ENCODE measurements around the gene NAALADL1. TPM values are rescaled to one million over a fixed set of nuclear protein-coding genes. Genes with fewer than 3 reads are reported as not detected.

The NAALADL1 gene, protein sequence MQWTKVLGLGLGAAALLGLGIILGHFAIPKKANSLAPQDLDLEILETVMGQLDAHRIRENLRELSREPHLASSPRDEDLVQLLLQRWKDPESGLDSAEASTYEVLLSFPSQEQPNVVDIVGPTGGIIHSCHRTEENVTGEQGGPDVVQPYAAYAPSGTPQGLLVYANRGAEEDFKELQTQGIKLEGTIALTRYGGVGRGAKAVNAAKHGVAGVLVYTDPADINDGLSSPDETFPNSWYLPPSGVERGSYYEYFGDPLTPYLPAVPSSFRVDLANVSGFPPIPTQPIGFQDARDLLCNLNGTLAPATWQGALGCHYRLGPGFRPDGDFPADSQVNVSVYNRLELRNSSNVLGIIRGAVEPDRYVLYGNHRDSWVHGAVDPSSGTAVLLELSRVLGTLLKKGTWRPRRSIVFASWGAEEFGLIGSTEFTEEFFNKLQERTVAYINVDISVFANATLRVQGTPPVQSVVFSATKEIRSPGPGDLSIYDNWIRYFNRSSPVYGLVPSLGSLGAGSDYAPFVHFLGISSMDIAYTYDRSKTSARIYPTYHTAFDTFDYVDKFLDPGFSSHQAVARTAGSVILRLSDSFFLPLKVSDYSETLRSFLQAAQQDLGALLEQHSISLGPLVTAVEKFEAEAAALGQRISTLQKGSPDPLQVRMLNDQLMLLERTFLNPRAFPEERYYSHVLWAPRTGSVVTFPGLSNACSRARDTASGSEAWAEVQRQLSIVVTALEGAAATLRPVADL
- 2.3 TPM for total RNA-seq

DNA sequence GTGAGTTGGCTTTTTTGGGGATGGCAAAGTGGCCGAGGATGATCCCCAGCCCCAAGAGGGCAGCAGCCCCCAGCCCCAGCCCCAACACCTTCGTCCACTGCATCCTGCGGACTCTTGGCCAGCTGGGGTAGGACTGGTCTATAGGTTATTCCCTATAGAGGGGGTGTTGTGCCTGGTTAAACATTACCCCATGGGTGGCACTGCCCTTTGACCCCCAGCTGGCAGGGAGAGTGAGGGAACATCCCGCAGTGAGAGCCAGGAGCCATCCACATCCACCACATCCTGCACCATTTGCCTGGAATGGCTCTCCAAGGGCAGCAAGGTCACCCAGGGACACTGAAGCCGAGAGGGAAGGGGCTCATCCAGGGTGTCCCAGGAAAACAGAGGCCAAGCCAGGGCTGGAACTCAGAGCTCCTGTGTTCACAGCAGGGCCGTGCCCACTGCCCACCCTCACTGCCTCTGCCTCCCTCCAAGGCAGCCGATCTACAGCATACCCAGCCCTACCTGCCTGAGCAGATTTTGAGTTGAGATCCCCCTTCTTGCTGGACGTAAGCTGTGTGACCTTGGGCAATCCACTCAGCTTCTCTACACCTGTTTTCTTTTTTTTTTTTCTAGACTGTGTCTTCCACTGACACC, at the start of gene NAALADL1:
NAALADL1 (minus strand) TSS at position 135 of the 636 bp plus-strand sequence; CDS start at position 103, 32 bp downstream.
- no peak for DNase-seq

DNA sequence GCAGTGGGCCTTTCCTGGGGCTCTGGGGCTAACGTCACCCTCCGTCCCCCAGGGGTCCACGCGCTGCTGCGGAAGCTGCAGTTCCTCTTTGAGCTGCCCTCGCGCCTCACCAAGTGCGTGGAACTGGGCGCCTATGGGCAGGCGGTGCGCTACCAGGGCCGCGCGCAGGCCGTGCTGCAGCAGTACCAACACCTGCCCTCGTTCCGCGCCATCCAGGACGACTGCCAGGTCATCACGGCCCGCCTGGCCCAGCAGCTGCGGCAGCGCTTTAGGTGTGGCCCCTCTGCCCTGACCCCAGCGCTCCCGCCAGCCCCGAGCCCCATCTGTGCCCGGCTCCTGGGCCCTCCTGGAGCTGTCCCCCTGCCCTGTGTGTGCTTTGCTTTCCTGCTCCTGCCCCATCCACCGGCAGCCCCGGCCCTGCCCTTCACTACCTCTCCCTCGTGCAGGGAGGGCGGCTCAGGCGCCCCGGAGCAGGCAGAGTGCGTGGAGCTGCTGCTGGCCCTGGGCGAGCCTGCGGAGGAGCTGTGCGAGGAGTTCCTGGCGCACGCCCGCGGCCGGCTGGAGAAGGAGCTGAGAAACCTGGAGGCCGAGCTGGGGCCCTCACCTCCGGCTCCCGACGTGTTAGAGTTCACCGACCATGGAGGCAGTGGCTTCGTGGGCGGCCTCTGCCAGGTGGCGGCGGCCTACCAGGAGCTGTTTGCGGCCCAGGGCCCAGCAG, 49.6 kb upstream of the NAALADL1 start:
- no peak for DNase-seq

DNA sequence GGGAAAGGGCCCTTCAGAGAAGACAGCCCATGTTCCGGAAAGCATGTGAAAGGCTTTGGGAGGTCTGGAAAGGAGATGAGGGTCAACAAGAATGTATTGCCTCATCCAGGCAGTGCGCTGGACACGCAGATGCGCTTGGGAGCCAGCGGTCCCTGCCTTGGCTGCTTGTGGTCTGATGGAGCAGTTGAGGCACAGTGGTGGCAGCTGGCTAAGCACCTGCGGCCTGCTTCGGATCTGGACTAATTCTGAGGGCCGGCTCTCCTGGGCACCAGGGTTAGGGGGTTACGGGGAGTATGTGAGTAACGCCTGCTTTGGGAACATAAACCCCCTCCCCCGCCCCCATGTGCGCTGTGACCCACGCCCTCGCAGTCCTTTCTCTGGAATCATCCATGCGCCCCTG, 48.7 kb upstream of the NAALADL1 start:
- DNase-seq: no peak

DNA sequence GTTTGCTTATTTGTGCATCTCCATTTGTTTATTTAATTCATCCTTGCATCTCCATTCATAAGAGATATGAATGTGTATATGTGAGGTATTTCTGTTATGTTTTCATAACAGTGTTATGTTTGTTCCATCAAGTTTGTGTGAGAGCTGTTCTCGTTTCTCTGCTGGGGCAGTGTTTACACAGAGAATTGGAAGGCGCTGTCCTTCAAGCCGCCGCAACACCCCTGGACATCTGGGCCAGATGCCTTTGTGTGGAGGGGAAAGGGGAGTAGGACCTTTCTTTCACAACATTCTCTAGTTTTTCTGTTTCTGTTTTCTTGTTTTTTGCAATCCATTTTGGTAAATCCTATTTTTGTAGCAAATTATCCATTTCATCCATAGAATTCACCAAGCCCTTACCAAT, 46.3 kb upstream of the NAALADL1 start:
- DNase-seq: no peak

DNA sequence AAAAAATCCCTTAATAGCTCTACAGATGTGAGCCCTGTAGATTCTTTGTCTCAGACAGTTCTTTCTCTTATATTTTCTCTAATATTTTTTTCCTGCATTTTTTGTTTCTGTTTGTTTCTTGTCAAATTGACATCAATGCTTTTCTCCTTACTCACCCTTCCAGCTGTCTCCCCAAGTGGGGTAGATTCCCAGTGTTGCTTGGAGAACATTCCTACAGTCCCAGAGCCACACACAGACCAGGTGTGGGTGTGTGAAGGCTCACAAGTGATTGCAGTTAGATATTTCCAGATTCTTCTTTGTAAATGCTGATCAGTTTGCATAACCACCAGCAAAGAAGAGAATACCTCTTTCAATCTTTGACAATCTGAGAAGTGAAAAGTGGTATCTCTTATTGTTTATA, 45.1 kb upstream of the NAALADL1 start:
- no peak for DNase-seq

DNA sequence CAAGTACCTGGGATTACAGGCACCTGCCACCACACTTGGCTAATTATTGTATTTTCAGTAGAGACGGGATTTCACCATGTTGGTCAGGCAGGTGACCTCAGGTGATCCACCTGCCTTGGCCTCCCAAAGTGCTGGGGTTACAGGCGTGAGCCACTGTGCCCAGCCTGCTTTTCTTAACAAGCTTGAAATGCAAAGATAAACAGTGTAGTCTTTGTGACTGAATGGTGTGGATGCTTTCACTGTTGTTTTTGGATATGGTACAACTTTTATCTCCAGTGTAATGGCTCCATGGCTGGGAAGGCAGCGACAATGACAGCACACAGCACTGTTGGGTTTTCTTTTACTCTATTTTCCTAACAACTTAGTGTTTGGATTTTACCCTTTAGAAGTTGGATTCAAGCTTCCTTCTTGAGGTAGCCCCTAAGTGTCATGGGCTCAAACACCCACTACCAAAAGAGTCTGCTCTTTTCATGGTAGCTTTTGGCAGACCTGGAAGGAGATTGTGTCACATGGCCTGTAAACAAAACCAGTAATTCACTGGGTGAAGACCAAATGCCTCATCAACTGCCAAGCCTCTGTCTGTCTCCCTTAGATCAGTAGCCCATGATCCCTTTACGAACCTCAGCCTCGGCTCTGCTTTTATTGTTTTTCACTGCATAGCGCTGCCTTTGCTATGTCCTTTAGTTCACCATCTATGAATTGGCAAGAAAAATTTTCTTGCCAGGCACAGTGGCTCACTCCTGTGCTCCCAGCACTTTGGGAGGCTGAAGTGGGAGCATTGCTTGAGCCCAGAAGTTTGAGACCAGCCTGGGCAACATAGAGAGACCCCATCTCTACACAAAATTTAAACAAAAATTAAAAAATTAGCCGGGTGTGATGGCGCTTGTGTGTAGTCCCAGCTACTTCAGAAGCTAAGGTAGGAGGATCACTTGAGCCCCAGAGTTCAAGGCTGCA, 44.1 kb upstream of the NAALADL1 start:
- DNase-seq: no peak

DNA sequence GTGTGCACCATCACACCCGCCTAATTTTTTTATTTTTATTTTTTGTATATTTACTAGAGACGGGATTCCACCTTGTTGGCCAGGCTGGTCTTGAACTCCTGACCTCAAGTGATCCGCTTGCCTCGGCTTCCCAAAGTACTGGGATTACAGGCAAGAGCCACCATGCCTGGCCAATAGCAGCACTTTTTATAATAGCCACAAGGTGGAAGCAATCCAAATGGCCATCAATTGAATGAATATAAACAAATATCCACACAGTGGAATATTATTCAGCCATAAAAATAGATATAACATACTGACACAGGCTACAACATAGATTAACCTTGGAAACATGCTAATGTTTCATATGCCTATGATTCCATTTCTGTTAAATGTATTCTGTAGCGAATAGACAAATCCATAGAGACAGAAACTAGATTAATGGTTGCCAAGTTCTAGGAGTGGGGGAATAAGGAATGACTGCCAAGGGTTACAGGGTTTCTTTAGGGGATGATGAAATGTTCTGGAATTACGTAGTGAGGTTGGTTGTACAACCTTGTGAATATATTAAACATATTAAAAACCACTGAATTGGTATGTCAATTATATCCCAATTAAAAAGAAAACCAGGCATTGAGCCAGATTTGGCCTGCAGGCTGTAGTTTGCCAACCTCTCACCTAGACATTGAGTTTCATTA, 42.5 kb upstream of the NAALADL1 start:
- no peak for DNase-seq

DNA sequence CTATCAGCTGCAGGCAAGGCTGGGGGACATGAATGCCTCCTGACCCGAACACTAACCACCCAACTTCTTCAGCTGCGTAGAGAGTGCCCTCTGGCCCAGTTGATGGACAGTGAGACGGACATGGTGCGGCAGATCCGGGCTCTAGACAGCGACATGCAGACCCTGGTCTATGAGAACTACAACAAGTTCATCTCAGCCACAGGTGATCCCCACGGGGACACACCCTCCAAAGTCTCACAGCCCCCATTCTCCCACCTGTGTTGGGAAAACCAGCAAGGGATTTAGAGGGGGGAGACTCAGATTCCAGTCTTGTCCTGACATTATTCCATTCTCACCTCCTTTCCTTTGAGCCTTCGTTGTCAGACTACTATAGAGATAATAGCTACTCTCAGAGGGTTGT, 38.6 kb upstream of the NAALADL1 start:
- no peak for DNase-seq

DNA sequence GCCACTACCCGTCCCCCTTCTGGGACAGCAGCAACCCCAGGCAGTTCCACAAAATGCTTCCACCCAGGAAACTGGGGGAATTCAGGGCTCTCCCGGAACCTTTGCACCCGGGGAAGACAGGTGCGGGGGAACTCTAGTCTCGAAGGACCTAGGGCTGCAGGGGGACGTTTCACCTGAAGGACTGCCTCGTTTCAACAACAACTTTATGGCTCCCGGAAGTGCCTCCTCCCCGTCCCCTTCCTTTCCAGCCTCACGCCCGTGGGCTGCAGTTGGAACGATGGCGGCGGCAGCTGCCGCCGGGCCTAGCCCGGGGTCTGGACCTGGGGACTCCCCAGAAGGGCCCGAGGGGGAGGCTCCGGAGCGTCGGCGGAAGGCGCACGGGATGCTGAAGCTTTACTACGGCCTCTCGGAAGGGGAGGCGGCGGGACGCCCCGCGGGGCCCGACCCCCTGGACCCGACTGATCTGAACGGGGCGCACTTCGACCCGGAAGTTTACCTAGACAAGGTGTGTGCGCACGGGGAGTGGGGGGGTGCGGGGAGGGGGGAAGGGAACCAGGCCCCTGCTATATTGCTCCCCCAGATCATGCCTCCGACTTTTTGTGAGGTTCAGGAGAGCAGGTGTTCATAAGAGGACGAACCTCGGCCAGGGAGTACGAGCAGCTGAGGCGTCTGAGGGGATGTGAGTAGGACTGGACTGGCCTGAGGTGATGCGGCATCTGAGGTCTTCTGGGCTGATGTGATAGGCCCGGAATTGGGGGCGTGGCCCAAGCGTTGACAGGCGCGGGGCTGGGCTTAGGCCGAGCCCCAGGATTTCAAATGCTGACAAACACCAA, 37.8 kb upstream of the NAALADL1 start, which contains the start of gene VPS51:
VPS51 (plus strand) TSS at position 241 of the 833 bp plus-strand sequence; CDS start at position 278, 37 bp downstream.
- DNase-seq: peak; percentile 75

DNA sequence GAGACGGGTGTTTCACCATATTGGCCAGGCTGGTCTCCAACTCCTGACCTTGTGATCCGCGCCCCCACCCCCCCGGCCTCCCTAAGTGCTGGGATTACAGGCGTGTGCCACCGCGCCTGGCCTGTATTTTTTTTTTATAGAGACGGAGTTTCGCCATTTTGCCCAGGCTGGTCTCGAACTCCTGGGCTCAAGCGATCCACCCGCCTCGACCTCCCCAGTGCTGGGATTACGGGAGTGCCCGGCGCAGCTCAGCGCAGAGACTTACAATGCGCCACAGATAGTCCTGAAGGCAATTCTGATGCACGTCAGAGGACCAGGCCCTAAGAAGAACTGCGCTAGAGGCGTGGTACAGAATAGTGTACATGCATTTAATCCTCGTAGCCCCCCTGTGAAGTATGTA, 37.1 kb upstream of the NAALADL1 start:
- DNase-seq: no peak

DNA sequence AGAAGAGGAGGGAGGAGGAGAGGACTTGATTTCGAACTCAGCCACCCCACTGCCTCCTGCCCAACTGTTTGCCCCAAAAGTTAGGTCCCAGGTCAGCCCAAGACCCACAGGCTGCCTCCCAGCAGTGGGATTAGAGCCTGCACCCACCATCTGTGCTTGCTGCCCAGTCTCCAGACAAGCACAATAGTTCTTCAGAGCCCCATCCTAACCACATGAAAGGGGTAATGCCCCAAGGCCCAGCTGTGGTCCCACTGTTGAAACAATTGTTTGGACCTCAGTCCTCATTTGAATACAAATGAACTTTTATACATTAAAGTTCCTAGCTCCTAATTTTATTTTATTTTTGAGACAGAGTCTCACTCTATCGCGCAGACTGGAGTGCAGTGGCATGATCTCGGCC, 32.3 kb upstream of the NAALADL1 start:
- no peak for DNase-seq

DNA sequence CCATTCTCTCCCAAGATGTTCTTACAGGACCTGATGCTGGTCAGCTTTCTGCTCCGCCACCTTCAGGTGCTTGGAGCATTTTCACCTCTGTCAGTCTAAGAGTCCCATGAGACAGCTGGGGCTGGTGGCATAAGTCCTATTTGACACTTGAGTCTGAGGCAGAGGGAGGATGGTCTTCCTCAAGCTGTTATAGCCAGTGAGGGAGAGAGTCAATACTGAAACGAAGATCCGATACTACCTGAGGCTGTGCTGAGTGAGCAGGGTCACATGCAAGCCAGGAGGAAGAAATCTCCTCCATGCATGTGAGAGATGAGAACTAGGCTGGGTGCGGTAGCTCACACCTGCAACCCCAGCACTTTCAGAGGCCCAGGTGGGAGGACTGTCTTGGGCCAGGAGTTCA, 31.3 kb upstream of the NAALADL1 start:
- DNase-seq: no peak

DNA sequence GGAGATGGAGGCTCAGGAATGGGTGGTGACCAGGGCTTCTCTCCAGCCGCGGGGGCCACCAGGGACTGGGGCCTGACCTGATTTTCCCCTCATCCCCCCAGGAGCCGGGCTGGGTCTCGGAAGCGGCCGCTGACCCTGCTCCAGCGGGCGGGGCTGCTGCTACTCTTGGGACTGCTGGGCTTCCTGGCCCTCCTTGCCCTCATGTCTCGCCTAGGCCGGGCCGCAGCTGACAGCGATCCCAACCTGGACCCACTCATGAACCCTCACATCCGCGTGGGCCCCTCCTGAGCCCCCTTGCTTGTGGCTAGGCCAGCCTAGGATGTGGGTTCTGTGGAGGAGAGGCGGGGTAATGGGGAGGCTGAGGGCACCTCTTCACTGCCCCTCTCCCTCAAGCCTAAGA, 29.5 kb upstream of the NAALADL1 start:
- no peak for DNase-seq

DNA sequence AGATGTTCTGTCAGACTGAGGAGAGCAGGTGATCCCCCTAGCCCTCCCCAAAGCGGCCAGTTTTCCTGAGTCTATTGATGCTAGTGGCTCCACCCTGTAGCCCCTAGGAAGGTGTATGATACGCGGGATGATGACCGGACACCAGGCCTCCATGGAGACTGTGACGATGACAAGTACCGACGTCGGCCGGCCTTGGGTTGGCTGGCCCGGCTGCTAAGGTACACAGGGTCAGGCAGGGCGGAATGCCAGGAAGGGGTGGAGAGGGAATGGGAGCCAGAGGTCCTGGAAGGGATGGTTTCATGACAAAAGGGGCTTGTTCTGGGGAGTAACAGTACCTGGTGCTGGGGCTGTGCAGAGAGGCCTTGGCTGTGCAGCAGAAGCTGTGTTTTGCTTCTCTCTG, 28.9 kb upstream of the NAALADL1 start:
- DNase-seq: no peak

DNA sequence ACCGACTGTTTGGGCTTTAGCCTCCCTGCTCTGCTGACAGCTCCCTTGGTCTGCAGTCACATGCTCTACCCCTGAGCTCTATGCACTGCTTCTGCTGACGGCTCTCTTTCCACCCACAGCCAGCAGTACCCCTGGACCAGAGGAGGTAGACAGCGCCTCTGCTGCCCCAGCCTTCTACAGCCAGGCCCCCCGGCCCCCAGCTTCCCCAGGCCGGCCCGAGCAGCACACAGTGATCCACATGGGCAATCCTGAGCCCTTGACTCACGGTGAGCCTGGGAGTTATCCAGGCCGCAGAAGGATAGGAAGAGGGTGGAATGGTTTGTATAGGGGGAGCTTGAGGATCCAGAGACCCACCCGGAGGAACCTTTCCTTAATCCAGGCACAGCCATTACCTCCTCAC, 28.5 kb upstream of the NAALADL1 start:
- DNase-seq: no peak

DNA sequence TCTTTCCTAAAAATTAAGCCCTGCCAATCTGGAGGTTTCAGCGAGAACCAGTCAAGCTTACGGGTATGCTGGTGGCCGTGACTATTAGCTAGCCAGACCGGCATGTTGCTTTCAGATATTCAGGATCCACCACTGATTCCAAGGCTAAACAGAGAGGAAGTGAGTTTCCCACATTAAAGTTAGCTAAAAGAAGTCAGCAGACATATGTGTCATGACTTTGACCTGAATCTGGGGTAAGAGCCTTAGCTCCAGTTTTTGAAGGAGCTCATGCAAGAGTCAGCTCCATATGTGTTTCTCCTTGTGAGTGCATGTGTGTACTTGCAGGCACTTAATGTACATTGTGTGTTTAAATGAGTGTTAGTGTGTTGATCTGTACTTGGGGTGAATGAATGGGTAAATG, 27.1 kb upstream of the NAALADL1 start:
- no peak for DNase-seq

DNA sequence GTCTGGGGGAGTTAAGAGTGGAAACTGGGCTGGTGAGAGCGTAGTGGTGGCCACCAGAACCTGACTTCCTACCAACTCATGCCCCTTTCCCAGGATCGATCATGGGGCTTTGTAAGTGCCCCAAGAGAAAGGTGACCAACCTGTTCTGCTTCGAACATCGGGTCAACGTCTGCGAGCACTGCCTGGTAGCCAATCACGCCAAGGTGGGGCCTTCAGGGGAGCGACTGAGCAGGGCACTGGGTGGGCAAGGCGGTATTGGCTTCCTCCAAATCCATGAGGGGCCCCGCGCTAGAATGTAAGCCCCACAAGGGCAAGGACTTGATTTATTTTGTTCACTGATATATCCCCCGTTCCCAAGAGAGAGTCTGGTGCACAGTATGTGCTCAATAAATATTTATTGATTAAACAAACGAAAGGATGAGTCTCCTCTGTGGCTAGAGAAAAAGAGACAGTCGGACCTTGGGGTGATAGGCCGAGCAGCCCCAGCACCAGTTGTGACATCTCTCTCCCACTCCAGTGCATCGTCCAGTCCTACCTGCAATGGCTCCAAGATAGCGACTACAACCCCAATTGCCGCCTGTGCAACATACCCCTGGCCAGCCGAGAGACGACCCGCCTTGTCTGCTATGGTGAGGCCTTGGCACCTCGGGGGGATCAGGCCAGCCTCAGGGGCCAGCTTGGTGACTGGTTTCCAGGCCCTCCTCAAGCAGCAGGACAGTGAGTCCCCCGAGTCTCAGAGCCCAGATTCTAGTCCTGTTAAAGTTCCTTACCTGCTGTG, 26.4 kb upstream of the NAALADL1 start:
- DNase-seq: no peak

DNA sequence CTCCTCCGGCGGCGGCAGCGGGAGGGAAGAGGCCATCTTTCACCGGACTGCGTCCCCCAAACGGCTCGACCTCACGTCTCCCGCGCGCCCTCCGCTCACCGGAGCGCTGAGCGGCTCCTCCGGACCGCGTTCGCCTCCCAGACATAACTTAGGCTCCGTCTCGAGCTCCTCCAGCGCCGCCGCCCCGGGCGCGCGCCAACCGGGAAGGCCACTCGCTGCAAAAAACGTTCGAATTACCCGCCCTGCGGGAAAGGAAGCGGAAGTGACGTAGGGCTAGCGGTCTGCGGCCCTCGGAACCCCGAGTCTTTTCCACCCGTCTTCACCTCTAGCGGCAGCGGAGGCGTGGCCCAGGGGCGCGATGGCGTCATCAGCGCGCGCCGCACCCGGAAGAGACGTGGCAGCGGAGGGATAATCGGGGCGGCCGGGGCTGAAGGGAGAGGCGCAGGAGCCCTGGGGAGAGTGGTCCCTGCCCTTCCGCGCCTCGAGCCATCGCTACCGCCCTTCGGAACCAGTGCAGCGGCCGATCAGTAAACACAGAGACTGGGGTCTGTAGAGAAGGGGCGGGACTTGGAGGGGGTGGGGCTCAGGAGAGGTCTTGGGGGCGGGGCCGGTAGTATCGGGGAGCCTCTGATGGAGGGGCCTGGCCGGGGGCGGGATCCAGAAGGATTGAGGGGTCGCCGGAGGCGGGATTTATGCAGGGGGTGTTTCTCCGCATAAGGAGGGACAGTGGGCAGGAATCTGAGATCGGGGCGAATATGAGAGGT, 25.7 kb upstream of the NAALADL1 start, which contains the start of the genes CDCA5 and ZFPL1:
CDCA5 (minus strand) TSS at position 207 of the 764 bp plus-strand sequence; CDS start at position 145, 62 bp downstream.
ZFPL1 (plus strand) TSS at position 389 of the 764 bp plus-strand sequence. CDS start 477 bp downstream, outside the sequence.
- DNase-seq: peak; percentile 91

All from occipital lobe (tissue), 2 donors.